ENCODE measurements around the gene CCDC192.
"Not testable (repeated sequence)": the region's sequence is repeated elsewhere in the genome, so short reads cannot be mapped to it uniquely, and the experiment has no call there.

The CCDC192 gene

GRCh38 chr5:127769386-127769785 is 66.2 kb downstream of the CCDC192 start:
- no peak for DNase-seq

- no peak for DNase-seq
These were observed 67.1 kb downstream of the CCDC192 start for GRCh38 chr5:127770272-127770671.

- DNase-seq, result no peak
These were observed 69.3 kb downstream of the CCDC192 start for GRCh38 chr5:127772531-127772930.

GRCh38 chr5:127774221-127774620 is 71.0 kb downstream of the CCDC192 start:
- DNase-seq, result no peak

- DNase-seq, result no peak
These were observed 73.3 kb downstream of the CCDC192 start for GRCh38 chr5:127776477-127776876.

DNA sequence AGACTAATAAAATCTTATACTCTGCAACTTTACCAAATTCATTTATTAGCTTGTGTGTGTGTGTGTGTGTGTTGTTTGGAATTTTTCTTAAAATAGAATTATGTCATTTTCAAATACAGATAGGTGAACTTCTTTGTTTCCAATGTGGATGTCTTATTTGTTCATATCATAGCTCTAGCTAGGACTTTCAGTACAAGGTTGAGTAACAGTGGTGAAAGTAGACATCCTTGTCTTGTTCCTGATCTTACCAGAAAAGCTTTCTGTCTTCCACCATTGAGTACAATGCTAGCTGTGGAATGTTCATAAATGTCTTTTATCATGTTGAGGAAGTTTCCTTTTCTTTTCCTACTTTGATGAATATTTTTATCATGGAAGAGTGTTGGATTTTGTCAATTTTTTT is 74.8 kb downstream of the CCDC192 start:
- DNase-seq, result no peak

GRCh38 chr5:127782450-127782849 is 79.3 kb downstream of the CCDC192 start:
- not testable (repeated sequence) for DNase-seq

GRCh38 chr5:127785098-127785927 is 82.1 kb downstream of the CCDC192 start:
- peak in 1 of 5 donors; percentile 83 for DNase-seq

- no peak for DNase-seq
These were observed 88.2 kb downstream of the CCDC192 start for GRCh38 chr5:127791439-127791838.

- not testable (repeated sequence) for DNase-seq
These were observed 88.7 kb downstream of the CCDC192 start for GRCh38 chr5:127791908-127792307.

GRCh38 chr5:127793052-127793451 is 89.9 kb downstream of the CCDC192 start:
- DNase-seq, result no peak

DNA sequence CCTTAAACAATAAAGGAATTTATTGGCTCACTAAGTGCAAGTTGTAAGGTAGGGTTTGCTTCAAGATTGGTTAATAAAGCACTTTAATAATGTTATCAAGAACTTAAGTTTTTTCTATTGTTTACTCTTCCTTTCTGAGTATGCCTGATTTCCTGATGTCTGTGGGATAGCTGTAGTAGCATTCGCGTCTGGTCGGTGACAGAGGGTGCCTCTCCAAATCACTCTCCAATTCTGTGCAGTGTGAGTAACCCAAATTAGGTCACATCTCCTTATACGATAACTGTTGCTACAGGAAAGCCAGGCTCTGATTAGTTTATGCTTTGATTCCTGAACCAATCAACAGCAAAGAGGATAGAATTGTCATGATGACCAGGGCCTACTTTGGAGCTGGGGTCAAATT is 90.7 kb downstream of the CCDC192 start:
- DNase-seq, result no peak

DNA sequence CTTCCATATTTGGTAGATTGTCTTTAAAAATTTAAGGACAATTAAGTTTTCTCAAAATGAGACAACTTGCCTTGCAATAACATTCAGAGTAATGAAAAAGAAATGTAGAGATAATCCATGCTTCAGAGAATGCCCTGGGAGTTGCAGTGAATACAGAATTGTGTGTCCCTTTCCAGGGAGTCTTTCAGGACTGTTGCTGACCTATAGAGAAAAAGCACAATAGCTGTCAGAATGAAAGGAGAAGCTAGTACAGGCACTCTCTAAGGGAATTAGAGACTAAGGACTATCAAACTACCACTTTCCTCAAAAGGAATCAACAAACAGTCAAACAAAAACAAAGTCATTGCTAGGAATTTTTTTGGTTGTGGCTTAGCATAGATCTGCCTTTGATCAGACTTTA is 93.0 kb downstream of the CCDC192 start:
- no peak for DNase-seq

DNA sequence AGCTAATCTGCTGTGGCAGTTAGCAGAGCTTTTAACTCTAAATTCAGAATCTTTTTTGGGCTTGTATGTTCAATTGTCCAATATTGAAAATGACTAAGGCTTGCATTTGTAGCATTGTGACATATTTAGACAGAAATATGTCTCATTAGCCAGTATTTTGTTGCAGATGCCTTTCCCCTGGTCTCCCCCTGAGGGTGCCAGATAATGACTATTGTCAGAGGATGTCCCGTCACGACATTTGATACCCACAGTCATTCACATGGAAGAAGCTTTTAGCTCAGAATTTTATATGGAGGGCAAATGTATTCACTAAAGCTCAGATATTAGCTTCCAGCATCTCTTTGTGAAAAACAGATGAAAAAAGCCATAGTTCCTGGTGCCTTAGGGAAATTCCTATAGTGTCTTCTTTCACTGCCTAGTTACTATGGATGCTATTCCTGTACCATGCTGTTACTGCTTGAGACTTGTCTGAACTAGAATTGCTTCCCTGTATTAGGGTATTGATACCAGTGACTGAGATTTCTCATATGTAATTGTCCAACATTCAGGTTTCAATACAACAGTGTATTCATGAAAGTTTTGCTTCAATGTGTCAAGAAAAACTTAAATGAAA is 96.2 kb downstream of the CCDC192 start:
- DNase-seq, result no peak

- DNase-seq, result no peak
These were observed 98.7 kb downstream of the CCDC192 start for GRCh38 chr5:127801751-127802476.

DNA sequence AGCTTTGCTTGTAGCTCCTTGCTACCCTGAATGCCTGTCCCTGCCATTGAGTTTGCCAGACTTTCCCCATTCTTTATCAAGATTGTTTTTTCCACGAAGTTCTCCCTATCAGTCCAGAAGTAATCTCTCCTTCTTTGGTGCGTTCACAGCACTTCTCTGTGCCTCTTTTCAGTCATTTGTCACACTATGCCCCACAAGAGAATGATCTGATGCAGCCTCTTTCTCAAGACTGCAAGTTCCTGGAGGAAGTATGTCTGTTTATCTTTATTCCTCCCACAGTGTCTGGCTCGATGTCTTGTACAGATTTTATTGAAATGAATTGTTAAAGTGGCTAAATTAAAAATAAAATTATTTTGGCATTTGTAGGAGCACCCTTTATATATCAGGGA is 99.3 kb downstream of the CCDC192 start:
- DNase-seq, result no peak

- DNase-seq, result no peak
These were observed 101.8 kb downstream of the CCDC192 start for GRCh38 chr5:127804886-127805426.

DNA sequence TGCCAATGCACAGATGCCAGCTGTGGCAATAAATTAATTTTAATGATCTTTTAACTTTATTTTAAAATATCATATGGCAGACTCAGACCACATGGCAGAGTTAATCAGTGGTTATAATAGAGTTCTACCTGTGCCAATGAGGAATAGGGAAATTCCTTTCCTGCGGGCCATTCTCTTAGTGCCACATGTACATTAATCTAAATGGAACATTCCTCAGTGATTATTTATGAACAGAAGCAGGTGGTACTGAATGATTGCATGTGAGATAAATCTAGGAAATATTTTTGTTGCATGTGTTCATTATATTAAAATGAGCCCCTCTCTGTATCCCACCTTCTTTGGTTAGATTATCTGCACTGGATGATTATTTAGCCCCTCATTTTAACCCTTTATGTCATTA is 102.3 kb downstream of the CCDC192 start:
- no peak for DNase-seq

GRCh38 chr5:127806776-127807175 is 103.6 kb downstream of the CCDC192 start:
- DNase-seq, result no peak

DNA sequence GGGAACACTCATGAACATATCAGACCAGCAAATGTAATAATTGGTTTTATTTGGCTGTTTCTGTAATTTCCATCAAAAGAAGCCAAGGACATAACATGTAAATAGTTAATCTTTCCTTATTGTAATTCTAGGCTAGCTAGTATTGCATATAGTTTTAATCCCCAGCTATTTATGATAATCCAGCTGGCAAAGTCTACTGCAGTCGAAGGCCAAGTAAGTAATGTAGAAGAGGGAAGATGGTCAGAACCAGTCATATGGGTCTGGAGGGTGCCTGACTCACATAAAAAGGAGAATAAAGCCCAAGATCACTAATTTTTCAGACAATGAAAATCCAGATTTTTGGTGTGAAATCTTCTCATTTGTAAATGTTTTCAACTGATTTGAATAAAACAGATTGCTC is 106.3 kb downstream of the CCDC192 start:
- DNase-seq, result no peak

- DNase-seq, result no peak
These were observed 106.8 kb downstream of the CCDC192 start for GRCh38 chr5:127810017-127810416.

- DNase-seq, result no peak
These were observed 107.7 kb downstream of the CCDC192 start for GRCh38 chr5:127810707-127811490.

- no peak for DNase-seq
These were observed 109.4 kb downstream of the CCDC192 start for GRCh38 chr5:127812570-127812969.
